K562 (cell line): Measurements from ENCODE around the gene RASD2. TPM values are rescaled to one million over a fixed set of nuclear protein-coding genes. Genes with fewer than 3 reads are reported as not detected.

ENCODE experiments used
- ATAC-seq: fragments of 200-7000 bp; cut with Tn5 transposase; 3 replicates; pipeline ENCODE4 v1.9.1; 2020; ENCODE audit warnings: moderate library complexity
- BruUV-seq: library from RNA; stranded (reverse); fragments of 400-500 nt; replicated peaks from 2 replicates; lab custom pipeline; 2021; lab: Mats Ljungman, UMichigan
- CTCF ChIA-PET: fragments of 300-600 bp; formaldehyde crosslinking; extraction: SDS; loops from one replicate; lab custom pipeline; 2021; ENCODE audit warnings: low intra/inter-chr PET ratio; lab: Yijun Ruan, JAX
- POLR2A ChIA-PET: fragments of 300-600, 350-650 bp; sonication (Branson Sonifier 250); formaldehyde crosslinking; extraction: SDS; loops from one replicate; lab custom pipeline; 2021; ENCODE audit warnings: antibody characterized with exemption, inconsistent platforms; lab: Yijun Ruan, JAX
- DNase-seq, 4 experiments: peaks; one replicate each; pipeline versions ENCODE4 v3.0.0 to v3.0.0-alpha.2; 2011 to 2018; ENCODE audit warnings: low spot score in 3 of 4, mixed read lengths in 3 of 4; ENCODE audit errors: extremely low read depth in 1 of 4
- FAIRE-seq: peaks from 2 replicates; lab custom pipeline; 2011; peaks lifted over from hg19 to GRCh38; lab: Jason Lieb, UNC
- H2AFZ ChIP-seq: 2 replicates; pipeline ENCODE4 v1.6.0; 2011; ENCODE audit warnings: low read depth, low read length, control low read depth, inconsistent platforms
- H3K27ac ChIP-seq: fragments of 200-600 bp; 3 replicates; pipeline ENCODE4 v1.8.0; 2011; ENCODE audit warnings: low read depth, mild to moderate bottlenecking, control low read depth, inconsistent platforms, low read length, moderate library complexity, mixed read lengths; ENCODE audit errors: extremely low read depth
- H3K27me3 ChIP-seq, 2 experiments: fragments of 300-600 bp in 1 of 2; 2 replicates in 1 of 2; 3 replicates in 1 of 2; pipeline versions ENCODE4 v1.6.0 to v1.8.0; 2011; ENCODE audit warnings: inconsistent platforms in 2 of 2, low read length in 2 of 2, mild to moderate bottlenecking in 1 of 2, mixed read lengths in 1 of 2, moderate library complexity in 1 of 2; ENCODE audit not compliant: control insufficient read depth in 2 of 2, insufficient read depth in 2 of 2
- H3K36me3 ChIP-seq: fragments of 300-600 bp; 3 replicates; pipeline ENCODE4 v1.8.0; 2011; ENCODE audit warnings: mild to moderate bottlenecking, low read length, inconsistent platforms; ENCODE audit not compliant: control insufficient read depth, insufficient read depth
- H3K4me1 ChIP-seq, 2 experiments: fragments of 200-600 bp in 1 of 2; replicated peaks in 1 of 2; 2 replicates in 1 of 2; 3 replicates in 1 of 2; pipeline versions ENCODE4 v1.5.1 to v1.8.0; 2011; ENCODE audit warnings: inconsistent platforms in 2 of 2, low read length in 2 of 2, mild to moderate bottlenecking in 1 of 2, mixed read lengths in 1 of 2, moderate library complexity in 1 of 2; ENCODE audit not compliant: control insufficient read depth in 2 of 2, insufficient read depth in 2 of 2
- H3K4me2 ChIP-seq: 2 replicates; pipeline ENCODE4 v1.6.1; 2011; ENCODE audit warnings: low read length, control low read depth, inconsistent platforms, mixed read lengths; ENCODE audit not compliant: insufficient read depth
- H3K4me3 ChIP-seq: fragments of 200-600 bp; sonication (generic), shearing (Covaris generic); 2 replicates; pipeline ENCODE4 v1.5.1; 2016; ENCODE audit warnings: control low read depth, inconsistent platforms
- H3K79me2 ChIP-seq: fragments of 200-600 bp; 3 replicates; pipeline ENCODE4 v1.8.0; 2011; ENCODE audit warnings: low read length, inconsistent platforms; ENCODE audit not compliant: control insufficient read depth, insufficient read depth
- H3K9ac ChIP-seq, 2 experiments: 2 replicates each; pipeline versions ENCODE4 v1.6.0 to v1.6.1; 2011; ENCODE audit warnings: low read depth in 2 of 2, low read length in 2 of 2, control low read depth in 1 of 2, inconsistent platforms in 1 of 2, mild to moderate bottlenecking in 1 of 2, mixed read lengths in 1 of 2; ENCODE audit not compliant: insufficient read depth in 1 of 2
- H3K9me1 ChIP-seq: one replicate; pipeline ENCODE4 v1.6.0; 2011; ENCODE audit warnings: inconsistent platforms, mild to moderate bottlenecking, low read length, moderate library complexity; ENCODE audit not compliant: control insufficient read depth, insufficient read depth
- H3K9me3 ChIP-seq: replicated peaks from 2 replicates; pipeline ENCODE4 v1.5.1; 2011; ENCODE audit warnings: low read depth, low read length, inconsistent platforms; ENCODE audit not compliant: control insufficient read depth, insufficient read depth
- H4K20me1 ChIP-seq: replicated peaks from 2 replicates; pipeline ENCODE4 v1.6.1; 2011; ENCODE audit warnings: low read length, inconsistent platforms, mixed read lengths; ENCODE audit not compliant: control insufficient read depth, insufficient read depth
- DEAF1 ChIP-seq: fragments of 450-650 bp; formaldehyde crosslinking; IDR thresholded peaks from 2 replicates; pipeline ENCODE4 v1.4.0; 2020; ENCODE audit warnings: mild to moderate bottlenecking, moderate library complexity
- RBM25 ChIP-seq: fragments of 200-400 bp; formaldehyde crosslinking; IDR thresholded peaks from 2 replicates; pipeline ENCODE4 v1.6.1; 2018; ENCODE audit warnings: low read length, low read depth, moderate library complexity; ENCODE audit not compliant: severe bottlenecking
- USF2 ChIP-seq: sonication (generic); formaldehyde crosslinking; IDR thresholded peaks from 2 replicates; pipeline ENCODE4 v1.5.0; 2020; ENCODE audit warnings: missing genetic modification reagents
- ZNF398 ChIP-seq: fragments of 250-450 bp; sonication (Bioruptor Pico); IDR thresholded peaks from 2 replicates; pipeline ENCODE4 v1.8.0; 2021; ENCODE audit warnings: moderate library complexity, mild to moderate bottlenecking, inconsistent platforms
- WGBS: fragments of 100-300 bp; shearing (Covaris generic); methylation state at CpG from one replicate; pipeline ENCODE4 v1.1.6; 2016; ENCODE audit warnings: low coverage, mixed read lengths; ENCODE audit not compliant: insufficient coverage; ENCODE audit errors: missing lambda C conversion rate; 5-methylcytosine and 5-hydroxymethylcytosine counted together
- in situ Hi-C: fragments of 300-500 bp; cut with MboI; formaldehyde crosslinking; loops from 4 replicates; pipeline ENCODE4 v1.15.0; 2018; ENCODE audit warnings: inconsistent platforms, mixed read lengths
- intact Hi-C: fragments of 100-400 bp; cut with micrococcal nuclease; formaldehyde crosslinking; loops from 2 replicates; pipeline ENCODE4 v1.14.2; 2022
- polyA plus RNA-seq, 8 experiments: library from polyadenylated mRNA; depleted of rRNA in 4 of 8; stranded (reverse) in 5 of 8; unstranded in 3 of 8; fragments of >200 nt; fragmentation: Nextera tagmentation in 2 of 8; fragmentation: Illumina TruSeq in 1 of 8; extraction: Ambion mirVana in 2 of 8; extraction: Trizol in 1 of 8; gene quantifications; 2 replicates each; pipeline versions ENCODE4 v1.2.1 to v1.2.3, GENCODE V29; 2011 to 2014; ENCODE audit warnings: inconsistent platforms in 1 of 8, missing spikeins in 1 of 8
- total RNA-seq, 7 experiments: library from RNA; depleted of rRNA in 6 of 7; stranded (reverse); fragments of >200 nt in 6 of 7; fragmentation: Illumina TruSeq in 2 of 7; extraction: Trizol in 2 of 7; gene quantifications; 2 replicates each; pipeline versions ENCODE4 v1.2.1 to v1.2.3, GENCODE V29; 2011 to 2021; ENCODE audit warnings: low replicate concordance in 1 of 7

The RASD2 gene
- total and polyA plus RNA-seq, 9 of the 15 experiments (the other 6 are each of a cell fraction or from before 2014, with no cell fraction given) = 0.05 TPM; not detected in 8

DNA sequence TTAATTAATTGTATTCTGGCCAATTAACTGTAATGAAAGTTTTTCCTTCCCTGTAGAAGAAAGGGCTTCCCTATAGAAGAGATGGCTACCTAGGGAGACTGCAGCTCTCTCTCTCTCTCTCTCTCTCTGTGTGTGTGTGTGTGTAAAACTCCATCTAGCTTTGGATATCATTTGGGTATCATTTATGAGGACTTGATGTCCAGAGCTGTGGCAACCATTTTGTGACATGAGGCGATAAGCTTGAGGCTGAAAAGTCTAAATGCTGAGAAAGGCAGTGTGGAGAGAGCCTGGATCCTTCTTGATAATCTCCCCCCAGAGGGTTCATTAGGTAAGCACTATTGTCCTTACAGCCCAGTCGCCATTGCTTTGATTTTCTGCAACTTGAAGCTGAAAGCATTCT lies 30.7 kb upstream of the RASD2 start:
- no peak overlapping the region for H3K4me3 ChIP-seq
- no peaks in the 10 kb centered on the region for H3K36me3 ChIP-seq
- intact Hi-C loops (no loop called here), in situ Hi-C loops (no loop called here)
- H3K27ac ChIP-seq = no peak overlapping the region
- H3K4me2 ChIP-seq = no peak overlapping the region
- H4K20me1 ChIP-seq = no peaks in the 10 kb centered on the region
- DNase-seq (no peak), FAIRE-seq (no peak), ATAC-seq (no peak)
- H3K9ac ChIP-seq = no peak overlapping the region
- BruUV-seq = no TSS peak
- H3K79me2 ChIP-seq = no peaks in the 10 kb centered on the region
- ChIA-PET POLR2A (interaction anchor here (0.6 to 1.7 kb wide), 3 partner anchors 9 to 53 kb away, joined by 3 to 5 read pairs (median 3); no protein-coding TSS in a partner anchor), CTCF (no interaction called here)
- 8% methylated on average over 2 of the region's 2 CpGs for WGBS
- no peaks in the 10 kb centered on the region for H3K9me3 ChIP-seq
- H3K9me1 ChIP-seq = no peaks in the 10 kb centered on the region
- no peak overlapping the region for H2AFZ ChIP-seq
- H3K27me3 ChIP-seq = peaks cover 0 to 11% of the 10 kb centered on the region in 2 experiments; a peak in 2 of 5 replicates
- no peaks in the 10 kb centered on the region for H3K4me1 ChIP-seq
- TF ChIP-seq RBM25 (peak; percentile 32), DEAF1 (CRISPR knock-in tag) (no peak)

DNA sequence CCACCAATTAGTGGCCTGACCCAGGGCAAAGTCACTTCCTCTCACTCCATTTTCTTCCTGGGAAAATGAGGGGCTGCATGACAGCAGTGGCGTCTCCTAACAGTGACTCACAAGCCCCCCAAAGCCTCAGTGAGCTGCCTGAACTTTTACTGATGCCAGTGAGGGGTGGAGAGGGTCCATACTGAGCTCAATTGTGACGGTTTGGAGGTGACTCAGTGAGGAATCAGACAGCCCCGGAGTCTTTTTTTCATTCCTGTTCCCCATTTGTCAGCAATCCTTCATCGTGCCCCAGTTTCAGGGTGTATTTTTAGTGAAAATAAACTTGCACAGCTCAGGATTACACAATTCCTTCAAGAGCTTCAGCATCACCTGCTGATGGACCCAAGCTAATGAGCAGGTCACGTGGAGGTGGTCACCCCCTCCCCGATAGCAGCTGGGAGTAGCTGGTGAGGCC lies 30.1 kb upstream of the RASD2 start:
- Histone ChIP-seq H3K36me3 (no peaks in the 10 kb centered on the region), H3K27me3 (peaks cover 0 to 11% of the 10 kb centered on the region in 2 experiments; a peak in 2 of 5 replicates), H3K9ac (no peak overlapping the region), H3K4me2 (no peak overlapping the region), H3K79me2 (no peaks in the 10 kb centered on the region), H3K4me3 (no peak overlapping the region), H2AFZ (no peak overlapping the region), H3K9me3 (no peaks in the 10 kb centered on the region), H4K20me1 (no peaks in the 10 kb centered on the region), H3K27ac (no peak overlapping the region), H3K4me1 (no peaks in the 10 kb centered on the region), H3K9me1 (no peaks in the 10 kb centered on the region)
- ChIA-PET POLR2A (interaction anchor here (1.0 to 1.7 kb wide), 3 partner anchors 9 to 53 kb away, joined by 3 to 5 read pairs (median 3); no protein-coding TSS in a partner anchor), CTCF (no interaction called here)
- ATAC-seq (no peak), FAIRE-seq (no peak), DNase-seq (no peak)
- 2% methylated on average over 3 of the region's 6 CpGs for WGBS
- intact Hi-C loops = no loop called here
- BruUV-seq = no TSS peak
- in situ Hi-C loops = no loop called here
- no peak for TF ChIP-seq ZNF398 (CRISPR knock-in tag)
- 0 out of 2 replicates have a peak, but pooled peaks have one; percentile 16 for TF ChIP-seq USF2 (CRISPR knock-in tag)
- TF ChIP-seq, all 486 proteins: peak for 1
